ENCODE measurements around the gene TREX2.

The TREX2 gene

GRCh38 chrX:153433161-153433680, 12.6 kb downstream of the TREX2 start:
- DNase-seq: no peak

- DNase-seq: no peak
These were observed 15.1 kb downstream of the TREX2 start for GRCh38 chrX:153430796-153431195.

GRCh38 chrX:153426204-153426603, 19.7 kb downstream of the TREX2 start:
- no peak for DNase-seq

GRCh38 chrX:153423652-153424051, 22.2 kb downstream of the TREX2 start:
- DNase-seq: no peak

GRCh38 chrX:153421856-153422255, 24.0 kb downstream of the TREX2 start:
- DNase-seq: no peak

GRCh38 chrX:153420851-153421599, 24.8 kb downstream of the TREX2 start:
- no peak for DNase-seq

- no peak for DNase-seq
These were observed 28.2 kb downstream of the TREX2 start for GRCh38 chrX:153417637-153418036.

- DNase-seq: no peak
These were observed 28.9 kb downstream of the TREX2 start for GRCh38 chrX:153416781-153417450.

- DNase-seq: no peak
These were observed 30.9 kb downstream of the TREX2 start for GRCh38 chrX:153414856-153415510.

- no peak for DNase-seq
These were observed 32.1 kb downstream of the TREX2 start for GRCh38 chrX:153413731-153414130.

- no peak for DNase-seq
These were observed 32.8 kb downstream of the TREX2 start for GRCh38 chrX:153412746-153413720.

GRCh38 chrX:153411988-153412574, 33.8 kb downstream of the TREX2 start:
- DNase-seq: no peak

- DNase-seq: no peak
These were observed 34.4 kb downstream of the TREX2 start, which contains the start of gene ZFP92 for GRCh38 chrX:153411255-153411987. TSS of gene ZFP92 (plus strand) at chrX:153411472. CDS start at chrX:153418323, 6,851 bp downstream.

- DNase-seq: no peak
These were observed 35.0 kb downstream of the TREX2 start for GRCh38 chrX:153410888-153411254.

GRCh38 chrX:153410373-153410772, 35.5 kb downstream of the TREX2 start:
- DNase-seq: no peak

GRCh38 chrX:153409414-153410101, 36.3 kb downstream of the TREX2 start:
- DNase-seq: no peak

- no peak for DNase-seq
These were observed 36.9 kb downstream of the TREX2 start for GRCh38 chrX:153408871-153409351.

- no peak for DNase-seq
These were observed 37.6 kb downstream of the TREX2 start for GRCh38 chrX:153408221-153408721.

- DNase-seq: no peak
These were observed 38.1 kb downstream of the TREX2 start for GRCh38 chrX:153407736-153408135.

GRCh38 chrX:153406903-153407302, 39.0 kb downstream of the TREX2 start:
- no peak for DNase-seq
